HepG2 (cell line): Measurements from ENCODE around the gene C1QTNF1. TPM values are rescaled to one million over a fixed set of nuclear protein-coding genes. Genes with fewer than 3 reads are reported as not detected.
A peak's percentile ranks its signal among the peaks of the same experiment; 100 is the strongest.

Experiments used
- ATF3 ChIP-seq: sonication (generic); formaldehyde crosslinking; IDR thresholded peaks from 2 replicates; pipeline ENCODE4 v1.4.0; 2020; ENCODE audit warnings: missing genetic modification reagents
- ETS1 ChIP-seq: sonication (generic); formaldehyde crosslinking; IDR thresholded peaks from 2 replicates; pipeline ENCODE4 v1.4.0; 2020; ENCODE audit warnings: missing genetic modification reagents
- GATAD1 ChIP-seq: IDR thresholded peaks from 2 replicates; pipeline ENCODE4 v1.6.1; 2016; ENCODE audit warnings: missing genetic modification reagents, missing compliant biosample characterization
- GMEB1 ChIP-seq: sonication (generic); formaldehyde crosslinking; IDR thresholded peaks from 2 replicates; pipeline ENCODE4 v1.5.1; 2020; ENCODE audit warnings: missing genetic modification reagents, mild to moderate bottlenecking, borderline replicate concordance
- TERF1 ChIP-seq: sonication (generic); formaldehyde crosslinking; IDR thresholded peaks from 2 replicates; pipeline ENCODE4 v1.8.0; 2022; ENCODE audit warnings: mild to moderate bottlenecking, missing genetic modification reagents, moderate library complexity
- ZNF180 ChIP-seq: sonication (generic); formaldehyde crosslinking; IDR thresholded peaks from 2 replicates; pipeline ENCODE4 v1.4.0; 2020; ENCODE audit warnings: low read depth, missing genetic modification reagents, borderline replicate concordance
- ZSCAN25 ChIP-seq: sonication (generic); formaldehyde crosslinking; IDR thresholded peaks from 2 replicates; pipeline ENCODE4 v1.8.0; 2022; ENCODE audit warnings: mild to moderate bottlenecking, missing genetic modification reagents
- polyA plus RNA-seq, 8 experiments: library from polyadenylated mRNA; depleted of rRNA in 3 of 8; stranded (reverse) in 7 of 8; unstranded in 1 of 8; fragments of >200 nt; fragmentation: Illumina TruSeq in 4 of 8; extraction: Trizol in 4 of 8; gene quantifications; 2 replicates each; pipeline versions ENCODE4 v1.2.1 to v1.2.3, GENCODE V29; 2011 to 2016; ENCODE audit warnings: low read depth in 4 of 8, missing spikeins in 1 of 8, mixed read lengths in 1 of 8; ENCODE audit not compliant: insufficient read depth in 1 of 8
- total RNA-seq, 5 experiments: library from RNA; depleted of rRNA; stranded (reverse); fragments of >200 nt; fragmentation: Illumina TruSeq; extraction: Trizol; gene quantifications; 2 replicates each; pipeline ENCODE4 v1.2.3, GENCODE V29; 2016; ENCODE audit warnings: low read depth in 1 of 5
- TF ChIP-seq, protein P1 (sequence below): sonication (generic); formaldehyde crosslinking; IDR thresholded peaks from 2 replicates; pipeline ENCODE4 v1.5.1; 2020; ENCODE audit warnings: mild to moderate bottlenecking, missing genetic modification reagents, borderline replicate concordance
- TF ChIP-seq, protein P2 (sequence below): conservative IDR thresholded peaks from 2 replicates; pipeline ENCODE4 v1.6.1; 2018; ENCODE audit warnings: missing genetic modification reagents
- TF ChIP-seq, protein P3 (sequence below): sonication (generic); formaldehyde crosslinking; IDR thresholded peaks from 2 replicates; pipeline ENCODE4 v1.5.0; 2020; ENCODE audit warnings: mild to moderate bottlenecking, missing genetic modification reagents, borderline replicate concordance
- TF ChIP-seq, protein P4 (sequence below): sonication (generic); formaldehyde crosslinking; IDR thresholded peaks from 2 replicates; pipeline ENCODE4 v1.8.1; 2023; ENCODE audit warnings: mild to moderate bottlenecking, moderate library complexity, missing genetic modification reagents

The C1QTNF1 gene
- total and polyA plus RNA-seq, 2 of the 13 experiments (the other 11 are each of a cell fraction or from before 2014, with no cell fraction given) = 0.18 to 0.86 TPM

GRCh38 chr17:79075446-79075750, 51.4 kb downstream of the C1QTNF1 start (continued):
- TF ChIP-seq GATAD1 (no peak), ZSCAN25 (CRISPR knock-in tag) (0 out of 2 replicates have a peak, but pooled peaks have one; percentile 44), ETS1 (no peak), ATF3 (CRISPR knock-in tag) (no peak), TERF1 (CRISPR knock-in tag) (no peak), GMEB1 (CRISPR knock-in tag) (no peak), ZNF180 (CRISPR knock-in tag) (no peak)
- TF ChIP-seq, protein P1, sequence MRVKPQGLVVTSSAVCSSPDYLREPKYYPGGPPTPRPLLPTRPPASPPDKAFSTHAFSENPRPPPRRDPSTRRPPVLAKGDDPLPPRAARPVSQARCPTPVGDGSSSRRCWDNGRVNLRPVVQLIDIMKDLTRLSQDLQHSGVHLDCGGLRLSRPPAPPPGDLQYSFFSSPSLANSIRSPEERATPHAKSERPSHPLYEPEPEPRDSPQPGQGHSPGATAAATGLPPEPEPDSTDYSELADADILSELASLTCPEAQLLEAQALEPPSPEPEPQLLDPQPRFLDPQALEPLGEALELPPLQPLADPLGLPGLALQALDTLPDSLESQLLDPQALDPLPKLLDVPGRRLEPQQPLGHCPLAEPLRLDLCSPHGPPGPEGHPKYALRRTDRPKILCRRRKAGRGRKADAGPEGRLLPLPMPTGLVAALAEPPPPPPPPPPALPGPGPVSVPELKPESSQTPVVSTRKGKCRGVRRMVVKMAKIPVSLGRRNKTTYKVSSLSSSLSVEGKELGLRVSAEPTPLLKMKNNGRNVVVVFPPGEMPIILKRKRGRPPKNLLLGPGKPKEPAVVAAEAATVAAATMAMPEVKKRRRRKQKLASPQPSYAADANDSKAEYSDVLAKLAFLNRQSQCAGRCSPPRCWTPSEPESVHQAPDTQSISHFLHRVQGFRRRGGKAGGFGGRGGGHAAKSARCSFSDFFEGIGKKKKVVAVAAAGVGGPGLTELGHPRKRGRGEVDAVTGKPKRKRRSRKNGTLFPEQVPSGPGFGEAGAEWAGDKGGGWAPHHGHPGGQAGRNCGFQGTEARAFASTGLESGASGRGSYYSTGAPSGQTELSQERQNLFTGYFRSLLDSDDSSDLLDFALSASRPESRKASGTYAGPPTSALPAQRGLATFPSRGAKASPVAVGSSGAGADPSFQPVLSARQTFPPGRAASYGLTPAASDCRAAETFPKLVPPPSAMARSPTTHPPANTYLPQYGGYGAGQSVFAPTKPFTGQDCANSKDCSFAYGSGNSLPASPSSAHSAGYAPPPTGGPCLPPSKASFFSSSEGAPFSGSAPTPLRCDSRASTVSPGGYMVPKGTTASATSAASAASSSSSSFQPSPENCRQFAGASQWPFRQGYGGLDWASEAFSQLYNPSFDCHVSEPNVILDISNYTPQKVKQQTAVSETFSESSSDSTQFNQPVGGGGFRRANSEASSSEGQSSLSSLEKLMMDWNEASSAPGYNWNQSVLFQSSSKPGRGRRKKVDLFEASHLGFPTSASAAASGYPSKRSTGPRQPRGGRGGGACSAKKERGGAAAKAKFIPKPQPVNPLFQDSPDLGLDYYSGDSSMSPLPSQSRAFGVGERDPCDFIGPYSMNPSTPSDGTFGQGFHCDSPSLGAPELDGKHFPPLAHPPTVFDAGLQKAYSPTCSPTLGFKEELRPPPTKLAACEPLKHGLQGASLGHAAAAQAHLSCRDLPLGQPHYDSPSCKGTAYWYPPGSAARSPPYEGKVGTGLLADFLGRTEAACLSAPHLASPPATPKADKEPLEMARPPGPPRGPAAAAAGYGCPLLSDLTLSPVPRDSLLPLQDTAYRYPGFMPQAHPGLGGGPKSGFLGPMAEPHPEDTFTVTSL (CRISPR knock-in tag) = 0 out of 2 replicates have a peak, but pooled peaks have one; percentile 14
- TF ChIP-seq, protein P2, sequence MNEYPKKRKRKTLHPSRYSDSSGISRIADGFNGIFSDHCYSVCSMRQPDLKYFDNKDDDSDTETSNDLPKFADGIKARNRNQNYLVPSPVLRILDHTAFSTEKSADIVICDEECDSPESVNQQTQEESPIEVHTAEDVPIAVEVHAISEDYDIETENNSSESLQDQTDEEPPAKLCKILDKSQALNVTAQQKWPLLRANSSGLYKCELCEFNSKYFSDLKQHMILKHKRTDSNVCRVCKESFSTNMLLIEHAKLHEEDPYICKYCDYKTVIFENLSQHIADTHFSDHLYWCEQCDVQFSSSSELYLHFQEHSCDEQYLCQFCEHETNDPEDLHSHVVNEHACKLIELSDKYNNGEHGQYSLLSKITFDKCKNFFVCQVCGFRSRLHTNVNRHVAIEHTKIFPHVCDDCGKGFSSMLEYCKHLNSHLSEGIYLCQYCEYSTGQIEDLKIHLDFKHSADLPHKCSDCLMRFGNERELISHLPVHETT (CRISPR knock-in tag) = no peak
- TF ChIP-seq, protein P3, sequence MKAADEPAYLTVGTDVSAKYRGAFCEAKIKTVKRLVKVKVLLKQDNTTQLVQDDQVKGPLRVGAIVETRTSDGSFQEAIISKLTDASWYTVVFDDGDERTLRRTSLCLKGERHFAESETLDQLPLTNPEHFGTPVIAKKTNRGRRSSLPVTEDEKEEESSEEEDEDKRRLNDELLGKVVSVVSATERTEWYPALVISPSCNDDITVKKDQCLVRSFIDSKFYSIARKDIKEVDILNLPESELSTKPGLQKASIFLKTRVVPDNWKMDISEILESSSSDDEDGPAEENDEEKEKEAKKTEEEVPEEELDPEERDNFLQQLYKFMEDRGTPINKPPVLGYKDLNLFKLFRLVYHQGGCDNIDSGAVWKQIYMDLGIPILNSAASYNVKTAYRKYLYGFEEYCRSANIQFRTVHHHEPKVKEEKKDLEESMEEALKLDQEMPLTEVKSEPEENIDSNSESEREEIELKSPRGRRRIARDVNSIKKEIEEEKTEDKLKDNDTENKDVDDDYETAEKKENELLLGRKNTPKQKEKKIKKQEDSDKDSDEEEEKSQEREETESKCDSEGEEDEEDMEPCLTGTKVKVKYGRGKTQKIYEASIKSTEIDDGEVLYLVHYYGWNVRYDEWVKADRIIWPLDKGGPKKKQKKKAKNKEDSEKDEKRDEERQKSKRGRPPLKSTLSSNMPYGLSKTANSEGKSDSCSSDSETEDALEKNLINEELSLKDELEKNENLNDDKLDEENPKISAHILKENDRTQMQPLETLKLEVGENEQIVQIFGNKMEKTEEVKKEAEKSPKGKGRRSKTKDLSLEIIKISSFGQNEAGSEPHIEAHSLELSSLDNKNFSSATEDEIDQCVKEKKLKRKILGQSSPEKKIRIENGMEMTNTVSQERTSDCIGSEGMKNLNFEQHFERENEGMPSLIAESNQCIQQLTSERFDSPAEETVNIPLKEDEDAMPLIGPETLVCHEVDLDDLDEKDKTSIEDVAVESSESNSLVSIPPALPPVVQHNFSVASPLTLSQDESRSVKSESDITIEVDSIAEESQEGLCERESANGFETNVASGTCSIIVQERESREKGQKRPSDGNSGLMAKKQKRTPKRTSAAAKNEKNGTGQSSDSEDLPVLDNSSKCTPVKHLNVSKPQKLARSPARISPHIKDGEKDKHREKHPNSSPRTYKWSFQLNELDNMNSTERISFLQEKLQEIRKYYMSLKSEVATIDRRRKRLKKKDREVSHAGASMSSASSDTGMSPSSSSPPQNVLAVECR (CRISPR knock-in tag) = no peak
- TF ChIP-seq, protein P4, sequence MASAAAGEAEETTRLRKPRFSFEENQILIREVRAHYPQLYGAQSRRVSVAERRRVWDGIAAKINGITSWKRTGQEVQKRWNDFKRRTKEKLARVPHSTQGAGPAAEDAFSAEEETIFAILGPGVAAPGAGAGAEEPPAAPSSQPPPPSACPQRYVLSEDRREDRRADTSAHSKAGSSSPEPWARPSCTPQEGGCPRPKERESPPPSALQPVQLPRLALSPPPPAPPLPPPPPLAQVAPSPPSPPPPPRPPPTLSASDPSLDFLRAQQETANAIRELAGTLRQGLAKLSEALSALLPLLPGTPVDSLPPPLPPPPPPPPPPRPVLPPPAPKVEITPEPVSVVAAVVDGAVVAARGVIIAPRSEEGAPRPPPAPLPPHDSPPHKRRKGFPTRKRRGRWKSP (CRISPR knock-in tag) = no peak
